ENCODE results near the gene GRID1. TPM values are rescaled to one million over a fixed set of nuclear protein-coding genes. Genes with fewer than 3 reads are reported as not detected.

Gene GRID1
- polyA plus RNA-seq, 1 donor (not counting 4 experiments of a cell fraction or from before 2014, with no cell fraction given) = 0.01 TPM

DNA sequence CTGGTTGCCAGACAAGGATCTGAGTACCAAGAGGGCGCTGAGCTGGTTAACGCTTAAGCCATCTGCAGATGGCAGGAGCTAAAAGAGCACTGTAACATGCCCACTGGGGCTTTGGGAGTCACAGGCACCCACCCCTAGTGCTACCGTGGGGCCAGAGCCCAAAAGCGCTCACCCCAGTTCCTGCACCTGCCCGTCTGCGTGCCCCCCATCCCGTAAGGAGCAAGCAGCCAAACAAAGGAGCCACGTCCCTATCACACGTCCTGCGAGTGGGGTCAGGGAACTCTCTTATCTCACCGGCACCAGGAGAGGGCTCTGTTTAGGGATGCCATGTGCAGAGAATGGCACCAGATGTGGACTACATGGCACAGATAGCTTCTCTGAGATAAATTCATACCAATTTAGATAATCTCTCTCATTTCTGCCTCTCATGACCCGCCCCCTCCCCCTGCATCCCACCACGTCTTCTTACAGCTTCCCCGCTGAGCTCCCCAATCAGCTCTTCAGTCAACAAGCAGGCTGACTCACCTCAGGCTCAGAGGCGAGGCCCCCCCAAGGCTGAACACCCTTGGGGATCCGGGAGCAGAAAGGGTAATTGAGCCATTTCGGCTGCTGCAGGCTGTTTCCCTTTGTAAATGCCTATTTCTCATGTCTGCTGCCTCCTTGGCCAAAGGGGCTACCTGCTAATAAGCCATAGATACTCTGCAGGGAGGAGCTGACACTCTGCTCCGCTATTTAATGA lies 235.7 kb downstream of the GRID1 start:
- H2AFZ ChIP-seq (ENCODE audit: control insufficient read depth, low read length) = no peak overlapping the region
- no peak overlapping the region for H3K4me3 ChIP-seq (ENCODE audit: control insufficient read depth in 2 of 3, extremely low read depth in 1 of 3, insufficient read depth in 2 of 3, low read depth in 1 of 3, low read length in 3 of 3)
- H3K27ac ChIP-seq (ENCODE audit: control insufficient read depth, insufficient read depth, low read length) = no peak overlapping the region
- no peaks in the 10 kb centered on the region for H3K79me2 ChIP-seq (ENCODE audit: control insufficient read depth, insufficient read depth, low read length)
- DNase-seq (ENCODE audit: low read depth, low spot score) (no peak), FAIRE-seq (no peak)
- no peaks in the 10 kb centered on the region for H4K20me1 ChIP-seq (ENCODE audit: control insufficient read depth, extremely low read depth, insufficient read depth, low read length)
- H3K4me2 ChIP-seq (ENCODE audit: control insufficient read depth, extremely low read depth, insufficient read depth, low read depth, low read length) = no peak overlapping the region
- no peaks in the 10 kb centered on the region for H3K4me1 ChIP-seq (ENCODE audit: control insufficient read depth, extremely low read depth, insufficient read depth, low read length)
- no peaks in the 10 kb centered on the region for H3K36me3 ChIP-seq (ENCODE audit: control insufficient read depth in 2 of 2, extremely low read depth in 1 of 2, insufficient read depth in 2 of 2, low read length in 2 of 2)
- dilution Hi-C loops (cut with MboI; ENCODE audit: extremely low pct_ligation_motif_present, low sequenced_read_pairs) = no loop called here
- H3K27me3 ChIP-seq (ENCODE audit: control insufficient read depth, extremely low read depth, insufficient read depth, low read length) = no peaks in the 10 kb centered on the region
- no peak for TF ChIP-seq EZH2 (IDR thresholded peaks at IDR 0.05; ENCODE audit: low read length)
- TF ChIP-seq, protein P1, sequence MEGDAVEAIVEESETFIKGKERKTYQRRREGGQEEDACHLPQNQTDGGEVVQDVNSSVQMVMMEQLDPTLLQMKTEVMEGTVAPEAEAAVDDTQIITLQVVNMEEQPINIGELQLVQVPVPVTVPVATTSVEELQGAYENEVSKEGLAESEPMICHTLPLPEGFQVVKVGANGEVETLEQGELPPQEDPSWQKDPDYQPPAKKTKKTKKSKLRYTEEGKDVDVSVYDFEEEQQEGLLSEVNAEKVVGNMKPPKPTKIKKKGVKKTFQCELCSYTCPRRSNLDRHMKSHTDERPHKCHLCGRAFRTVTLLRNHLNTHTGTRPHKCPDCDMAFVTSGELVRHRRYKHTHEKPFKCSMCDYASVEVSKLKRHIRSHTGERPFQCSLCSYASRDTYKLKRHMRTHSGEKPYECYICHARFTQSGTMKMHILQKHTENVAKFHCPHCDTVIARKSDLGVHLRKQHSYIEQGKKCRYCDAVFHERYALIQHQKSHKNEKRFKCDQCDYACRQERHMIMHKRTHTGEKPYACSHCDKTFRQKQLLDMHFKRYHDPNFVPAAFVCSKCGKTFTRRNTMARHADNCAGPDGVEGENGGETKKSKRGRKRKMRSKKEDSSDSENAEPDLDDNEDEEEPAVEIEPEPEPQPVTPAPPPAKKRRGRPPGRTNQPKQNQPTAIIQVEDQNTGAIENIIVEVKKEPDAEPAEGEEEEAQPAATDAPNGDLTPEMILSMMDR (optimal IDR thresholded peaks at IDR 0.05 in 1 of 3, IDR thresholded peaks at IDR 0.05 in 1 of 3, conservative IDR thresholded peaks at IDR 0.05 in 1 of 3; ENCODE audit: extremely low read depth in 1 of 3, insufficient read depth in 2 of 3, low read length in 3 of 3) = no peak
- no peaks in the 10 kb centered on the region for H3K9me1 ChIP-seq (ENCODE audit: control insufficient read depth, extremely low read depth, insufficient read depth, low read length)
- H3K9ac ChIP-seq (ENCODE audit: control insufficient read depth, extremely low read depth, insufficient read depth, low read length) = no peak overlapping the region
- H3K9me3 ChIP-seq (ENCODE audit: control insufficient read depth, low read depth, low read length) = no peaks in the 10 kb centered on the region

DNA sequence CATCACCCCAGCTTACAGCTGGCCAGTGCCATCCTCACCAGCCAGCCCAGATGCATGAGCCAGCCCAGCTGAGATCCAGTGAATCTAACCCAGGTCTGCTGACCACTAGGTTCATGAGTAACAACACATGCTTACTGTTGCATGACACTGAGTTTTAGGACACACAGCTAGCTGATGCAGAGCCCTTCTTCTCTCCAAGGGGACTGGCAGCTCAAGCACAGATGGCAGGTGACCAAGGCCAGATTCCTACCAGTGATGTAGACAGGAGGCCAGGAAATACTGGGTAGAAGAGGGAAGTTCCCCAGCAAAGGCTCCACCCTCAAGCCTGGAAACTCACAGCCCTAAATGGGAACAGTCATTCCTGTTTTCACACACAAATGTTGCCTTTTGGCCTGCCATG lies 236.6 kb downstream of the GRID1 start:
- TF ChIP-seq, protein P1 (optimal IDR thresholded peaks at IDR 0.05 in 1 of 3, IDR thresholded peaks at IDR 0.05 in 1 of 3, conservative IDR thresholded peaks at IDR 0.05 in 1 of 3; ENCODE audit: extremely low read depth in 1 of 3, insufficient read depth in 2 of 3, low read length in 3 of 3) = no peak
- Histone ChIP-seq H3K4me3 (ENCODE audit: control insufficient read depth in 2 of 3, extremely low read depth in 1 of 3, insufficient read depth in 2 of 3, low read depth in 1 of 3, low read length in 3 of 3) (no peak overlapping the region), H3K9me3 (ENCODE audit: control insufficient read depth, low read depth, low read length) (no peaks in the 10 kb centered on the region), H3K27ac (ENCODE audit: control insufficient read depth, insufficient read depth, low read length) (no peak overlapping the region), H3K4me2 (ENCODE audit: control insufficient read depth, extremely low read depth, insufficient read depth, low read depth, low read length) (no peak overlapping the region), H3K36me3 (ENCODE audit: control insufficient read depth in 2 of 2, extremely low read depth in 1 of 2, insufficient read depth in 2 of 2, low read length in 2 of 2) (no peaks in the 10 kb centered on the region), H3K27me3 (ENCODE audit: control insufficient read depth, extremely low read depth, insufficient read depth, low read length) (no peaks in the 10 kb centered on the region), H3K79me2 (ENCODE audit: control insufficient read depth, insufficient read depth, low read length) (no peaks in the 10 kb centered on the region), H3K9ac (ENCODE audit: control insufficient read depth, extremely low read depth, insufficient read depth, low read length) (no peak overlapping the region), H2AFZ (ENCODE audit: control insufficient read depth, low read length) (no peak overlapping the region), H3K9me1 (ENCODE audit: control insufficient read depth, extremely low read depth, insufficient read depth, low read length) (no peaks in the 10 kb centered on the region), H4K20me1 (ENCODE audit: control insufficient read depth, extremely low read depth, insufficient read depth, low read length) (no peaks in the 10 kb centered on the region), H3K4me1 (ENCODE audit: control insufficient read depth, extremely low read depth, insufficient read depth, low read length) (no peaks in the 10 kb centered on the region)
- dilution Hi-C loops (cut with MboI; ENCODE audit: extremely low pct_ligation_motif_present, low sequenced_read_pairs) = no loop called here
- FAIRE-seq (no peak), DNase-seq (ENCODE audit: low read depth, low spot score) (no peak)
